ENCODE data around the gene SECTM1.
A peak's percentile ranks its signal among the peaks of the same experiment; 100 is the strongest.

Gene SECTM1

GRCh38 chr17:82305727-82306300, 27.8 kb downstream of the SECTM1 start:
- TF ChIP-seq CTCF (IDR thresholded peaks at IDR 0.05; ENCODE audit: low read depth, low read length) = no peak
- DNase-seq (ENCODE audit: low read depth in 2 of 2) = no peak
- H3K4me3 ChIP-seq (replicated peaks in 1 of 2; ENCODE audit: low read depth in 2 of 2, low read length in 2 of 2) = no peak overlapping the region

DNA sequence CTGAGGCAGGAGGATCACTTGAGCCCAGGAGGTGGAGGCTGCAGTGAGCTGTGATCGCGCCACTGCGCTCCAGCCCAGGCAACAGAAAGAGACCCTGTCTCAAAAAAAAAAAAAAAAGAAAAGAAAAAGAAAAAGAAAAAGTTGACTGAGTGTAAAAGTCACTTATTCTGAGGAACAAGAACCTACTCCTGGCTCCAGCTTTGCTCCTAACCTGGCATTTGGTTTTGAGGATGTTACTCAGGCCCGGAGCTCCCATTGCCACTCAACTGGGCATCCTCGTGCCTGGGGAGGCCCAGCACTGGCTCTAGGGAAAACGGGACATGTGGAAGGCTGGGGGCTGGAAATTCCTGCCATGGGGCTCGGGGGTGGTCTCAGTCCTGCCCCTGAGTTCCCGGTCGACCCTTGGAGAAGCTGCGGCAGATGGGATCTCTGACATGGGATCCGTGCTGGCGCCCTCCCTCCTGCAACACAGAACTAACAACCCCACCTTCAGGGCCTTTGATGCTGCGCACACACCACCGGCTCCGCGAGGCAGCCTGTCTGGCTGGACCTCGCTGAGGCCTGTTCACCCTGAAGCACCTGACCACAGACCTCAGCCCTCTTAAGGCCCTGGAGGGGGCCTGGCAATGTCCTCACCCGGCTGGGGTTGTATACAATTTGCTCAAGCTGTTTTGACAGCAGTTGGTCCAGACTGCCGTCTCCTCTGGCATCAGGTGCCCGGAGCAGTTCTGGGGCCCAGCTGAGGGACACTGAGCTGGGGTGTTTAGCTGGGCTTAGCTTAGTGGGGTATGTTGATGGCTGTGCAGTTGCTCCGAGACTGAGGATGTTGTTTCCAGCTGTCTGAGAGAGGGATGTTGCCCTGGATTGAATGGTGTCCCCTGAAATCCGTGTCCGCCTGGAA, 28.5 kb downstream of the SECTM1 start:
- no peak overlapping the region for H3K4me3 ChIP-seq (replicated peaks in 1 of 2; ENCODE audit: low read depth in 2 of 2, low read length in 2 of 2)
- no peak for DNase-seq (ENCODE audit: low read depth in 2 of 2)
- no peak for TF ChIP-seq CTCF (IDR thresholded peaks at IDR 0.05; ENCODE audit: low read depth, low read length)

- DNase-seq (ENCODE audit: low read depth in 2 of 2) = peak in 1 of 2 donors; percentile 73
- H3K4me3 ChIP-seq (replicated peaks in 1 of 2; ENCODE audit: low read depth in 2 of 2, low read length in 2 of 2) = no peak overlapping the region
- no peak for TF ChIP-seq CTCF (IDR thresholded peaks at IDR 0.05; ENCODE audit: low read depth, low read length)
These were observed 29.4 kb downstream of the SECTM1 start for GRCh38 chr17:82303944-82304808.

DNA sequence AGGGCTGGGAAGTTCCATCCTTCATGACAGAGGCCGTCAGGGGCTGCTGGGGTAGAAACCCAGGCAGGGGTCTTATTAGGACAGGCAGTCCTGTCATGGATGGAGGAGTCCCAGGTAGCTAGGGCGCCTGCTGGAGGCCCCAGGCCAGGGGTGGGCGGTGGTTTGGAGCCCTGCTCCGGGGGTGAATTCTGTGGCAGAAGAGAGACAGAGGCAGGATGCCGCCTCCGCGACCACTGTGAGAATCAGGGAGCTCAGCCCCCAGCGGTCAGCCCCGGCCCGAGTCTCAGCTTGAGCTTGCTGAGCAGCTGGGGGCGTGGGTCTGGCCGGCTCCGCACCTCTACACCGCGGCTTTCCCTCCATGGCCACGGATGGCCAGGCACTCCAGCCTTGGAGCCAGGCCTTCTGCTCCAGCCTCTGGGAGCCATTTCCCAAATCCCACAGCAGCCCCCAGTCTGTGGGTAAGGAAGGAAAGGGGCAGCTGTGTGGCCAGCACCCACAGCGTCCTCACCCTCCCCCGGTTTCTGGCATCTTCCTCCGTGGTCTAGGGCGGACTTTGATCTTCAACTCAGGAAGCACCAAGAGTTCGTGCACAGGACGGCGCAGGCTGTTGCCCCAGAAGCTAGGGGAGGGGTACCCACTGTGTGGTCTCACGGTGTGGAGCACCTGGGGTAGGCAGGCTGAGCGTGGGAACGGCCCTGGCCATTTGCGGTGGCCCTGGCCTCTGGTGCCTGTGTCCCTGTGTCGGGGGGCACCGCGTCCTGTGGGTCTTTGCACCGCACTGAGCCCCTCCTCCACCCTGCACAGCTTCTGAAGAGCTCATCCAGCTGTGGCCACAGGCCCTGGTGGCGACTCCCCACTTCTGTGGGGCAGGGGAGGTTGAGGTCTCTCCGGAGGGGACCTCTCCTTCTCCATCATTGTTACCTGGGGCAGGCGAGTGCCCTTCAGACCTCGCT, 30.3 kb downstream of the SECTM1 start:
- TF ChIP-seq CTCF (IDR thresholded peaks at IDR 0.05; ENCODE audit: low read depth, low read length) = no peak
- H3K4me3 ChIP-seq (replicated peaks in 1 of 2; ENCODE audit: low read depth in 2 of 2, low read length in 2 of 2) = no peak overlapping the region
- no peak for DNase-seq (ENCODE audit: low read depth in 2 of 2)

- DNase-seq (ENCODE audit: low read depth in 2 of 2) = no peak
- no peak overlapping the region for H3K4me3 ChIP-seq (replicated peaks in 1 of 2; ENCODE audit: low read depth in 2 of 2, low read length in 2 of 2)
- no peak for TF ChIP-seq CTCF (IDR thresholded peaks at IDR 0.05; ENCODE audit: low read depth, low read length)
These were observed 31.0 kb downstream of the SECTM1 start for GRCh38 chr17:82302568-82302963.
